MCF 10A (cell line): Measurements from ENCODE around the gene GALNT4. TPM values are rescaled to one million over a fixed set of nuclear protein-coding genes. Genes with fewer than 3 reads are reported as not detected.

Source experiments
- BruUV-seq: library from RNA; stranded (reverse); fragments of 400-500 nt; replicated peaks from 2 replicates; lab custom pipeline; 2021; lab: Mats Ljungman, UMichigan
- CTCF ChIA-PET: fragments of 300-600 bp; sonication (Branson Sonifier 250); formaldehyde crosslinking; extraction: SDS; loops from one replicate; lab custom pipeline; 2021; ENCODE audit warnings: antibody characterized with exemption, inconsistent platforms; lab: Yijun Ruan, JAX
- POLR2A ChIA-PET: fragments of 300-600, 350-650 bp; sonication (Branson Sonifier 250); formaldehyde crosslinking; extraction: SDS; loops from one replicate; lab custom pipeline; 2020; ENCODE audit warnings: antibody characterized with exemption, inconsistent platforms; lab: Yijun Ruan, JAX
- DNase-seq: peaks from one replicate; pipeline ENCODE4 v3.0.0-alpha.2; 2018; ENCODE audit not compliant: unreplicated experiment
- H3K27ac Mint-ChIP-seq: one replicate; pipeline ENCODE4 v1.8.0; 2022; ENCODE audit warnings: mild to moderate bottlenecking, low read depth, mixed read lengths; ENCODE audit not compliant: unreplicated experiment
- H3K27me3 Mint-ChIP-seq: one replicate; pipeline ENCODE4 v1.8.0; 2022; ENCODE audit warnings: mixed read lengths; ENCODE audit not compliant: insufficient read depth, unreplicated experiment
- H3K36me3 Mint-ChIP-seq: one replicate; pipeline ENCODE4 v1.8.0; 2022; ENCODE audit warnings: mild to moderate bottlenecking, moderate library complexity, mixed read lengths; ENCODE audit not compliant: insufficient read depth, unreplicated experiment
- H3K4me1 Mint-ChIP-seq: one replicate; pipeline ENCODE4 v1.8.0; 2022; ENCODE audit warnings: mixed read lengths; ENCODE audit not compliant: insufficient read depth, unreplicated experiment
- H3K4me3 Mint-ChIP-seq: one replicate; pipeline ENCODE4 v1.8.0; 2022; ENCODE audit warnings: mild to moderate bottlenecking, moderate library complexity, mixed read lengths; ENCODE audit not compliant: unreplicated experiment
- H3K9me3 Mint-ChIP-seq: one replicate; pipeline ENCODE4 v1.8.0; 2022; ENCODE audit warnings: mixed read lengths; ENCODE audit not compliant: unreplicated experiment
- intact Hi-C: fragments of 100-400 bp; cut with micrococcal nuclease; formaldehyde crosslinking; loops from 2 replicates; pipeline ENCODE4 v1.14.1; 2022
- total RNA-seq: library from RNA; stranded (reverse); gene quantifications from 2 replicates; pipeline ENCODE4 v1.2.3, GENCODE V29; 2022
- TF ChIP-seq, protein P1 (sequence below): fragments of 200-600 bp; IDR thresholded peaks from one replicate; pipeline ENCODE4 v1.8.0; 2022; ENCODE audit warnings: antibody characterized with exemption, mild to moderate bottlenecking; ENCODE audit not compliant: unreplicated experiment

GALNT4 gene
- total RNA-seq, 1 experiment from 2014 or later: 2.8 TPM

GRCh38 chr12:89493670-89494302 lies 30.8 kb downstream of the GALNT4 start:
- Mint-ChIP-seq H3K4me3 (no peak overlapping the region), H3K36me3 (peaks cover 7% of the 10 kb centered on the region), H3K27ac (no peak overlapping the region), H3K27me3 (no peaks in the 10 kb centered on the region), H3K4me1 (no peaks in the 10 kb centered on the region), H3K9me3 (no peaks in the 10 kb centered on the region)
- intact Hi-C loops: no loop called here
- no TSS peak for BruUV-seq
- DNase-seq: no peak
- CTCF ChIA-PET: interaction anchor here (0.6 to 1.2 kb wide), 3 partner anchors 142 to 915 kb away, joined by 3 to 4 read pairs (median 4); partner anchors contain the start of gene DUSP6
- POLR2A ChIA-PET: no interaction called here
- TF ChIP-seq, protein P1, sequence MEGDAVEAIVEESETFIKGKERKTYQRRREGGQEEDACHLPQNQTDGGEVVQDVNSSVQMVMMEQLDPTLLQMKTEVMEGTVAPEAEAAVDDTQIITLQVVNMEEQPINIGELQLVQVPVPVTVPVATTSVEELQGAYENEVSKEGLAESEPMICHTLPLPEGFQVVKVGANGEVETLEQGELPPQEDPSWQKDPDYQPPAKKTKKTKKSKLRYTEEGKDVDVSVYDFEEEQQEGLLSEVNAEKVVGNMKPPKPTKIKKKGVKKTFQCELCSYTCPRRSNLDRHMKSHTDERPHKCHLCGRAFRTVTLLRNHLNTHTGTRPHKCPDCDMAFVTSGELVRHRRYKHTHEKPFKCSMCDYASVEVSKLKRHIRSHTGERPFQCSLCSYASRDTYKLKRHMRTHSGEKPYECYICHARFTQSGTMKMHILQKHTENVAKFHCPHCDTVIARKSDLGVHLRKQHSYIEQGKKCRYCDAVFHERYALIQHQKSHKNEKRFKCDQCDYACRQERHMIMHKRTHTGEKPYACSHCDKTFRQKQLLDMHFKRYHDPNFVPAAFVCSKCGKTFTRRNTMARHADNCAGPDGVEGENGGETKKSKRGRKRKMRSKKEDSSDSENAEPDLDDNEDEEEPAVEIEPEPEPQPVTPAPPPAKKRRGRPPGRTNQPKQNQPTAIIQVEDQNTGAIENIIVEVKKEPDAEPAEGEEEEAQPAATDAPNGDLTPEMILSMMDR: no peak

DNA sequence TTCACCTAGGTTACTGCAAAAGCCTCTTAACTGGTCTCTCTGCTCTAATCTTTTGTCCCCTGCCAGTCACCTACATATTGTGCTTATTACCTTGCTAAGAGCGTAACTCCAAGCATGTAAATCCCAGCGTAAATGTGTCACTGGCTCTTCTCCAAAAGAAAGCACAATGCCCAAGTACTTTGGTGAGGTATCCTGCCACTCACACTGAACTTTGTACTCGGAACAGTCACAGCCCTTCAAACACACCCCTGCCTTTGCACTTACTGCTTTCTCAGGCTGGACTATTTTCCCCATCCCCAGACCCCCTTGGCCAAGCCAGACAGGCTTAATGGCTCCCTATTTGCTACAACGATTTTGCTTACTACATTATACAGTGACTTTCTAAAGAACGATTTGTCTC lies 31.7 kb downstream of the GALNT4 start:
- peaks cover 8% of the 10 kb centered on the region for H3K36me3 Mint-ChIP-seq
- H3K27me3 Mint-ChIP-seq: no peaks in the 10 kb centered on the region
- BruUV-seq: no TSS peak
- H3K9me3 Mint-ChIP-seq: no peaks in the 10 kb centered on the region
- no peak for DNase-seq
- H3K4me1 Mint-ChIP-seq: no peaks in the 10 kb centered on the region
- H3K4me3 Mint-ChIP-seq: no peak overlapping the region
- TF ChIP-seq, protein P1: no peak
- intact Hi-C loops: no loop called here
- CTCF ChIA-PET: interaction anchor here (0.6 kb wide), 1 partner anchor 914 kb away, joined by 4 read pairs; no protein-coding TSS in a partner anchor
- POLR2A ChIA-PET: no interaction called here
- H3K27ac Mint-ChIP-seq: no peak overlapping the region

DNA sequence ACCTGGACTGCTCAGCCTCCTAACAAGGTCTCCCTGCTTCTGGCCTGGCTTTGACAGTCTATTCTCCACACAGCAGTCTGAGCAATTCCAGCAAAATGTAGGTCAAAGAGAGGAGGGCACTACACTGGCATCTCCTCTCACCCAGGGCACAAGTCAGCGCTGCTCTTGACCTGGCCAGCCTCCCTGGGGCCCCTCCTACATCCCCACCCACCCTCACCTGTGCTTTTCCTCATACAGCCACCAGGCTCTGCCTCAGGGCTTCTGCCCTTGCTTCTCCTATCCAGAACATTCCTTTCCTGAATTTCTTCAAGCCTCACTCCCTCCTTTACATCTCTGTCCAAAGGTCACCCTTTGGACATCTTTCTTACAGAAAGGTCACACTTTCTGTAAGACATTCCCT lies 33.7 kb downstream of the GALNT4 start:
- TF ChIP-seq, protein P1: no peak
- intact Hi-C loops: no loop called here
- Mint-ChIP-seq H3K4me3 (no peak overlapping the region), H3K27ac (no peak overlapping the region), H3K4me1 (no peaks in the 10 kb centered on the region), H3K9me3 (no peaks in the 10 kb centered on the region), H3K27me3 (no peaks in the 10 kb centered on the region), H3K36me3 (peaks cover 13% of the 10 kb centered on the region)
- ChIA-PET CTCF (interaction anchor here (0.5 to 1.0 kb wide), 4 partner anchors 29 to 466 kb away, joined by 3 to 5 read pairs (median 4); no protein-coding TSS in a partner anchor), POLR2A (no interaction called here)
- BruUV-seq: no TSS peak
- no peak for DNase-seq

- H3K36me3 Mint-ChIP-seq: peaks cover 7% of the 10 kb centered on the region
- TF ChIP-seq, protein P1: no peak
- H3K4me3 Mint-ChIP-seq: no peak overlapping the region
- ChIA-PET CTCF (interaction anchor here (0.6 to 1.3 kb wide), 5 partner anchors 8 to 1043 kb away, joined by 3 to 6 read pairs (median 3); no protein-coding TSS in a partner anchor), POLR2A (interaction anchor here (0.7 kb wide), 2 partner anchors 27 to 1355 kb away, joined by 3 read pairs; no protein-coding TSS in a partner anchor)
- intact Hi-C loops: no loop called here
- H3K9me3 Mint-ChIP-seq: no peaks in the 10 kb centered on the region
- no peak for DNase-seq
- no peaks in the 10 kb centered on the region for H3K4me1 Mint-ChIP-seq
- BruUV-seq: no TSS peak
- H3K27ac Mint-ChIP-seq: no peak overlapping the region
- H3K27me3 Mint-ChIP-seq: no peaks in the 10 kb centered on the region
These were observed 38.3 kb downstream of the GALNT4 start for GRCh38 chr12:89486264-89486663.
